ENCODE results near the gene TBX21.

Gene TBX21, protein sequence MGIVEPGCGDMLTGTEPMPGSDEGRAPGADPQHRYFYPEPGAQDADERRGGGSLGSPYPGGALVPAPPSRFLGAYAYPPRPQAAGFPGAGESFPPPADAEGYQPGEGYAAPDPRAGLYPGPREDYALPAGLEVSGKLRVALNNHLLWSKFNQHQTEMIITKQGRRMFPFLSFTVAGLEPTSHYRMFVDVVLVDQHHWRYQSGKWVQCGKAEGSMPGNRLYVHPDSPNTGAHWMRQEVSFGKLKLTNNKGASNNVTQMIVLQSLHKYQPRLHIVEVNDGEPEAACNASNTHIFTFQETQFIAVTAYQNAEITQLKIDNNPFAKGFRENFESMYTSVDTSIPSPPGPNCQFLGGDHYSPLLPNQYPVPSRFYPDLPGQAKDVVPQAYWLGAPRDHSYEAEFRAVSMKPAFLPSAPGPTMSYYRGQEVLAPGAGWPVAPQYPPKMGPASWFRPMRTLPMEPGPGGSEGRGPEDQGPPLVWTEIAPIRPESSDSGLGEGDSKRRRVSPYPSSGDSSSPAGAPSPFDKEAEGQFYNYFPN

DNA sequence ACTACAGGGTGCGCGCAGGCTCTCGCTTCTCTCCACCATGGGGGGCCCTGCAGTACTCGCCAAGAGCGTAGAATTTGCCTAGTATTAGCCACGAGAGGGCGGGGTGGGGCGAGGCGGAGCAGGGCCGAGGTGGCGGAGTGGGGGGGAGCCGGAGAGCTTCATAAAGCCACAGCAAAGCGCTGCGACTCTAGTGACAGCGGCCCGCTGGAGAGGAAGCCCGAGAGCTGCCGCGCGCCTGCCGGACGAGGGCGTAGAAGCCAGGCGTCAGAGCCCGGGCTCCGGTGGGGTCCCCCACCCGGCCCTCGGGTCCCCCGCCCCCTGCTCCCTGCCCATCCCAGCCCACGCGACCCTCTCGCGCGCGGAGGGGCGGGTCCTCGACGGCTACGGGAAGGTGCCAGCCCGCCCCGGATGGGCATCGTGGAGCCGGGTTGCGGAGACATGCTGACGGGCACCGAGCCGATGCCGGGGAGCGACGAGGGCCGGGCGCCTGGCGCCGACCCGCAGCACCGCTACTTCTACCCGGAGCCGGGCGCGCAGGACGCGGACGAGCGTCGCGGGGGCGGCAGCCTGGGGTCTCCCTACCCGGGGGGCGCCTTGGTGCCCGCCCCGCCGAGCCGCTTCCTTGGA is at the start of gene TBX21:
Gene TBX21, plus strand, starts transcription at position 190 of the 627 bp plus-strand sequence. Its CDS starts 219 bp downstream, at position 409.
- DNase-seq (peak; percentile 86), ATAC-seq (ENCODE audit: insufficient read depth, low read depth) (peak; percentile 96)
- Histone ChIP-seq H3K27me3 (ENCODE audit: insufficient read depth, low read length, poor library complexity) (peaks cover 35% of the 10 kb centered on the region), H3K9me3 (ENCODE audit: insufficient read depth, low read length, severe bottlenecking) (no peaks in the 10 kb centered on the region), H3K36me3 (ENCODE audit: insufficient read depth, low read length) (no peaks in the 10 kb centered on the region), H4K20me1 (ENCODE audit: insufficient read depth, low read length) (peaks cover 9% of the 10 kb centered on the region), H2AFZ (ENCODE audit: low read depth, low read length) (no peak within 1 kb of the TSS), H3K27ac (ENCODE audit: low read length) (no peak within 1 kb of the TSS), H3K79me2 (ENCODE audit: insufficient read depth, low read length) (no peaks in the 10 kb centered on the region), H3K9ac (ENCODE audit: low read depth, low read length) (no peak within 1 kb of the TSS), H3K4me3 (ENCODE audit: low read depth in 1 of 2, low read length in 2 of 2) (no peak within 1 kb of the TSS), H3K4me1 (ENCODE audit: insufficient read depth, low read length) (peaks cover 7% of the 10 kb centered on the region), H3K4me2 (ENCODE audit: insufficient read depth, low read length) (peak within 1 kb of the TSS; percentile 48)
- no peak for TF ChIP-seq EZH2 (IDR thresholded peaks at IDR 0.05; ENCODE audit: borderline replicate concordance, low read depth, low read length, severe bottlenecking)
- TF ChIP-seq, protein P1, sequence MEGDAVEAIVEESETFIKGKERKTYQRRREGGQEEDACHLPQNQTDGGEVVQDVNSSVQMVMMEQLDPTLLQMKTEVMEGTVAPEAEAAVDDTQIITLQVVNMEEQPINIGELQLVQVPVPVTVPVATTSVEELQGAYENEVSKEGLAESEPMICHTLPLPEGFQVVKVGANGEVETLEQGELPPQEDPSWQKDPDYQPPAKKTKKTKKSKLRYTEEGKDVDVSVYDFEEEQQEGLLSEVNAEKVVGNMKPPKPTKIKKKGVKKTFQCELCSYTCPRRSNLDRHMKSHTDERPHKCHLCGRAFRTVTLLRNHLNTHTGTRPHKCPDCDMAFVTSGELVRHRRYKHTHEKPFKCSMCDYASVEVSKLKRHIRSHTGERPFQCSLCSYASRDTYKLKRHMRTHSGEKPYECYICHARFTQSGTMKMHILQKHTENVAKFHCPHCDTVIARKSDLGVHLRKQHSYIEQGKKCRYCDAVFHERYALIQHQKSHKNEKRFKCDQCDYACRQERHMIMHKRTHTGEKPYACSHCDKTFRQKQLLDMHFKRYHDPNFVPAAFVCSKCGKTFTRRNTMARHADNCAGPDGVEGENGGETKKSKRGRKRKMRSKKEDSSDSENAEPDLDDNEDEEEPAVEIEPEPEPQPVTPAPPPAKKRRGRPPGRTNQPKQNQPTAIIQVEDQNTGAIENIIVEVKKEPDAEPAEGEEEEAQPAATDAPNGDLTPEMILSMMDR (IDR thresholded peaks at IDR 0.05; ENCODE audit: borderline replicate concordance, extremely low read depth, low read length, poor library complexity, severe bottlenecking) = peak; percentile 31

DNA sequence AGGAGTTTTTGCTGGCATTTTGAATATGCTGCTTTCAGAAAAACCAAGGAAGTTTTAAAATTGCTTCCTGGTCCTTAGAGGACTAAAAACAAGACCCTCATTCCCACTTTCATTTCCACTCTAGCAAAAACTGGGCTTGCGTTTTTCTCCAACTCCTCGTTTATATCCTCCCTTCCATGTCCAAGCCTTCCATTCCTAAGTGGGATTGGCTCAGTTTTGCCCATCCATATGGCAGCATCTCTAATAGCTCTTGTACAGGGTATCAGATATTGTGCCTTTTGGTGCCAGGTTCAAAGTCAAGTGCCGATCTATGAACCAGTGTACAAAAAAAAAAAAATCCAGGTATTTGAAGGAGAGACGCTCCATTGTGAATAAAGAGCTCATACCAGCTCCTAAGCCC is 49.0 kb upstream of the TBX21 start:
- Histone ChIP-seq H3K27ac (ENCODE audit: low read length) (no peak overlapping the region), H3K36me3 (ENCODE audit: insufficient read depth, low read length) (peaks cover 68% of the 10 kb centered on the region), H3K4me3 (ENCODE audit: low read depth in 1 of 2, low read length in 2 of 2) (no peak overlapping the region), H3K9ac (ENCODE audit: low read depth, low read length) (no peak overlapping the region), H3K9me3 (ENCODE audit: insufficient read depth, low read length, severe bottlenecking) (no peaks in the 10 kb centered on the region), H2AFZ (ENCODE audit: low read depth, low read length) (no peak overlapping the region), H4K20me1 (ENCODE audit: insufficient read depth, low read length) (peaks cover 34% of the 10 kb centered on the region; the same call in 1 of the 2 replicates), H3K4me1 (ENCODE audit: insufficient read depth, low read length) (no peaks in the 10 kb centered on the region), H3K27me3 (ENCODE audit: insufficient read depth, low read length, poor library complexity) (no peaks in the 10 kb centered on the region), H3K4me2 (ENCODE audit: insufficient read depth, low read length) (no peak overlapping the region), H3K79me2 (ENCODE audit: insufficient read depth, low read length) (no peaks in the 10 kb centered on the region)
- DNase-seq (no peak), ATAC-seq (ENCODE audit: insufficient read depth, low read depth) (peak; percentile 12; the same call in 1 of the 3 replicates)
- TF ChIP-seq EZH2 (IDR thresholded peaks at IDR 0.05; ENCODE audit: borderline replicate concordance, low read depth, low read length, severe bottlenecking) = no peak
- TF ChIP-seq, protein P1 (IDR thresholded peaks at IDR 0.05; ENCODE audit: borderline replicate concordance, extremely low read depth, low read length, poor library complexity, severe bottlenecking) = no peak

DNA sequence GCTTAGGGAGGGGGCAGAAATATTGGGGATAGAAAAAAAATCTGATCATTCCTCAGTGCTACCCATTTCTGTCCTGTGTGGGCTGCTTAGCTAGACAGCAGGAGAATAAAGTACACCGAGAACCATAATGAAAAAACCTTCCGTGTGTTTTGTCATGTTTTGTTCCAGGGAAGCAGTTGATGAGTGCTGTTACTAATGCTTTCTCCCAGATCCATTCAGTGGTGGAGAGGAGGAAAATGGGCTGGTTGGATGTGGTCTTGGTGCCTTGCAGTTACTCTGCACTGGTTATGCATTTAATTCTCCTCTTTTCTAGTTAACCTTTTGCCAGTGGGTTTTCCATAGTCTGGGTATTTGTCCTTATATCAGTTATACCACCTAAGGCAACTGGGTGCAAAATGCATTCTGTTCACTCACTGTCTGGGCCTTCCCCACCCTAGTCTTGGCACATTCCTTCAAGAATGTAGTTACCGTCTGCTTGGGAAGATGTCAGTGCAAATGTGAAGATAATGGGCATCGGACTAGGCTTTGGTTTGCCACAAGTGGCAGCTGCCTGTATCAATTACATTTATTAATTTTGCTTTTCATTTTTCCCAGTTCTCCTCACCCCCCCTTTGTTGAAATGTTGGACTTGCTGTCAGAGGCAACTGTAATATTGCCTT is 48.4 kb upstream of the TBX21 start:
- Histone ChIP-seq H2AFZ (ENCODE audit: low read depth, low read length) (no peak overlapping the region), H3K9ac (ENCODE audit: low read depth, low read length) (no peak overlapping the region), H3K4me1 (ENCODE audit: insufficient read depth, low read length) (no peaks in the 10 kb centered on the region), H3K79me2 (ENCODE audit: insufficient read depth, low read length) (no peaks in the 10 kb centered on the region), H3K4me2 (ENCODE audit: insufficient read depth, low read length) (no peak overlapping the region), H3K36me3 (ENCODE audit: insufficient read depth, low read length) (peaks cover 62% of the 10 kb centered on the region), H4K20me1 (ENCODE audit: insufficient read depth, low read length) (peaks cover 30% of the 10 kb centered on the region; the same call in 1 of the 2 replicates), H3K4me3 (ENCODE audit: low read depth in 1 of 2, low read length in 2 of 2) (no peak overlapping the region), H3K27me3 (ENCODE audit: insufficient read depth, low read length, poor library complexity) (no peaks in the 10 kb centered on the region), H3K9me3 (ENCODE audit: insufficient read depth, low read length, severe bottlenecking) (no peaks in the 10 kb centered on the region), H3K27ac (ENCODE audit: low read length) (no peak overlapping the region)
- 0 out of 3 replicates have a peak, but pooled peaks have one; percentile 3 for ATAC-seq (ENCODE audit: insufficient read depth, low read depth)
- DNase-seq = no peak
- TF ChIP-seq EZH2 (IDR thresholded peaks at IDR 0.05; ENCODE audit: borderline replicate concordance, low read depth, low read length, severe bottlenecking) = no peak
- TF ChIP-seq, protein P1 (IDR thresholded peaks at IDR 0.05; ENCODE audit: borderline replicate concordance, extremely low read depth, low read length, poor library complexity, severe bottlenecking) = no peak

All from DND-41 (cell line).